IMR-90 (cell line): ENCODE data around the gene PARL. TPM values are rescaled to one million over a fixed set of nuclear protein-coding genes. Genes with fewer than 3 reads are reported as not detected.

Experiments used
- ATAC-seq: fragments of 200-7000 bp; cut with Tn5 transposase; 2 replicates; pipeline ENCODE4 v1.9.1; 2020; ENCODE audit warnings: low read depth, mild to moderate bottlenecking, moderate library complexity
- BruUV-seq: library from RNA; stranded (reverse); fragments of 400-500 nt; replicated peaks from 2 replicates; lab custom pipeline; 2021; lab: Mats Ljungman, UMichigan
- CTCF ChIA-PET: fragments of 300-600 bp; formaldehyde crosslinking; extraction: SDS; loops from one replicate; lab custom pipeline; 2021; ENCODE audit warnings: antibody characterized with exemption; lab: Yijun Ruan, JAX
- POLR2A ChIA-PET: fragments of 300-600 bp; sonication (Branson Sonifier 250); formaldehyde crosslinking; loops from one replicate; lab custom pipeline; 2022; ENCODE audit warnings: antibody characterized with exemption; ENCODE audit not compliant: unreplicated experiment; lab: Charles Lee
- DNase-seq: peaks from one replicate; pipeline ENCODE4 v3.0.0; 2013
- H2AFZ ChIP-seq: replicated peaks from 2 replicates; pipeline ENCODE3; 2013; ENCODE audit warnings: low read length, mild to moderate bottlenecking; ENCODE audit not compliant: poor library complexity
- H2AK5ac ChIP-seq: 2 replicates; pipeline ENCODE4 v1.6.1; 2013; ENCODE audit warnings: low read depth, low read length, inconsistent platforms
- H2AK9ac ChIP-seq: replicated peaks from 2 replicates; pipeline ENCODE3; 2013; ENCODE audit warnings: mild to moderate bottlenecking, low read depth, low read length, moderate library complexity; ENCODE audit not compliant: poor library complexity
- H2BK120ac ChIP-seq: 2 replicates; pipeline ENCODE4 v1.6.1; 2013; ENCODE audit warnings: low read depth, low read length, inconsistent platforms
- H2BK15ac ChIP-seq: 3 replicates; pipeline ENCODE4 v1.6.1; 2013; ENCODE audit warnings: low read depth, low read length, inconsistent platforms
- H2BK20ac ChIP-seq: 2 replicates; pipeline ENCODE4 v1.6.1; 2013; ENCODE audit warnings: low read depth, mild to moderate bottlenecking, inconsistent platforms, low read length, moderate library complexity
- H2BK5ac ChIP-seq: 2 replicates; pipeline ENCODE4 v1.6.1; 2013; ENCODE audit warnings: mild to moderate bottlenecking, low read depth, low read length, inconsistent platforms; ENCODE audit not compliant: poor library complexity, severe bottlenecking
- H3K14ac ChIP-seq: replicated peaks from 2 replicates; pipeline ENCODE4 v1.6.1; 2013; ENCODE audit warnings: low read depth, low read length, inconsistent platforms
- H3K18ac ChIP-seq: 2 replicates; pipeline ENCODE4 v1.6.1; 2013; ENCODE audit warnings: low read depth, low read length, control low read depth
- H3K23ac ChIP-seq: 2 replicates; pipeline ENCODE4 v1.6.1; 2013; ENCODE audit warnings: low read depth, low read length, inconsistent platforms
- H3K27ac ChIP-seq: 2 replicates; pipeline ENCODE4 v1.5.1; 2013; ENCODE audit warnings: mild to moderate bottlenecking, control low read depth, low read length; ENCODE audit not compliant: insufficient read depth
- H3K27me3 ChIP-seq: 2 replicates; pipeline ENCODE4 v1.6.1; 2013; ENCODE audit warnings: low read length; ENCODE audit not compliant: control insufficient read depth, insufficient read depth
- H3K36me3 ChIP-seq: 2 replicates; pipeline ENCODE4 v1.6.1; 2013; ENCODE audit warnings: low read length, mixed read lengths; ENCODE audit not compliant: control insufficient read depth, insufficient read depth
- H3K4ac ChIP-seq: 2 replicates; pipeline ENCODE4 v1.6.1; 2013; ENCODE audit warnings: low read depth, low read length, inconsistent platforms
- H3K4me1 ChIP-seq: 2 replicates; pipeline ENCODE4 v1.6.1; 2013; ENCODE audit warnings: low read length, mixed read lengths; ENCODE audit not compliant: control insufficient read depth, insufficient read depth
- H3K4me2 ChIP-seq: 2 replicates; pipeline ENCODE4 v1.6.1; 2013; ENCODE audit warnings: low read depth, mild to moderate bottlenecking, control low read depth, low read length, moderate library complexity
- H3K4me3 ChIP-seq: 2 replicates; pipeline ENCODE4 v1.5.1; 2013; ENCODE audit warnings: low read depth, mild to moderate bottlenecking, control low read depth, low read length, moderate library complexity; ENCODE audit not compliant: insufficient read depth
- H3K56ac ChIP-seq: 2 replicates; pipeline ENCODE4 v1.6.1; 2013; ENCODE audit warnings: low read length, inconsistent platforms; ENCODE audit not compliant: insufficient read depth; ENCODE audit errors: extremely low read depth
- H3K79me1 ChIP-seq, 2 experiments: 2 replicates each; pipeline ENCODE4 v1.6.1; 2013; ENCODE audit warnings: low read length in 2 of 2, inconsistent platforms in 1 of 2, low read depth in 1 of 2
- H3K9ac ChIP-seq: 2 replicates; pipeline ENCODE4 v1.6.1; 2013; ENCODE audit warnings: low read depth, low read length, control low read depth
- H3K9me1 ChIP-seq: 2 replicates; pipeline ENCODE4 v1.6.1; 2013; ENCODE audit warnings: low read length, inconsistent platforms; ENCODE audit not compliant: insufficient read depth
- H3K9me3 ChIP-seq: 2 replicates; pipeline ENCODE4 v1.6.1; 2013; ENCODE audit warnings: low read length; ENCODE audit not compliant: control insufficient read depth, insufficient read depth
- H4K20me1 ChIP-seq: 2 replicates; pipeline ENCODE4 v1.6.1; 2013; ENCODE audit warnings: low read length, inconsistent platforms; ENCODE audit not compliant: insufficient read depth
- H4K5ac ChIP-seq: 2 replicates; pipeline ENCODE4 v1.6.1; 2013; ENCODE audit warnings: mild to moderate bottlenecking, low read depth, low read length, control low read depth
- H4K8ac ChIP-seq, 2 experiments: 2 replicates each; pipeline ENCODE4 v1.6.1; 2013; ENCODE audit warnings: low read depth in 2 of 2, low read length in 2 of 2, control low read depth in 1 of 2, inconsistent platforms in 1 of 2
- H4K91ac ChIP-seq: 2 replicates; pipeline ENCODE4 v1.6.1; 2013; ENCODE audit warnings: low read depth, low read length, inconsistent platforms; ENCODE audit not compliant: insufficient read depth
- BHLHE40 ChIP-seq: fragments of 150-350 bp; IDR thresholded peaks from 2 replicates; pipeline ENCODE4 v1.6.1; 2016; ENCODE audit warnings: mild to moderate bottlenecking, low read depth, low read length
- CEBPB ChIP-seq: IDR thresholded peaks from 2 replicates; pipeline ENCODE4 v1.6.1; 2012; ENCODE audit warnings: low read depth, low read length, improper control_type of control experiment
- CHD1 ChIP-seq: IDR thresholded peaks from 2 replicates; pipeline ENCODE4 v1.6.1; 2012; ENCODE audit warnings: low read depth, low read length, improper control_type of control experiment
- CTCF ChIP-seq: conservative IDR thresholded peaks from 2 replicates; pipeline ENCODE4 v1.5.1; 2012; ENCODE audit warnings: mild to moderate bottlenecking, low read depth, low read length, improper control_type of control experiment
- ELK1 ChIP-seq: fragments of 150-350 bp; IDR thresholded peaks from 2 replicates; pipeline ENCODE4 v1.6.1; 2016; ENCODE audit warnings: low read depth, mild to moderate bottlenecking, low read length, moderate library complexity, borderline replicate concordance
- FOS ChIP-seq: fragments of 150-350 bp; IDR thresholded peaks from 2 replicates; pipeline ENCODE4 v1.6.1; 2016; ENCODE audit warnings: low read depth, low read length
- MAFK ChIP-seq: IDR thresholded peaks from 2 replicates; pipeline ENCODE4 v1.6.1; 2012; ENCODE audit warnings: low read depth, low read length, improper control_type of control experiment
- NFE2L2 ChIP-seq: fragments of 150-350 bp; IDR thresholded peaks from 2 replicates; pipeline ENCODE4 v1.6.1; 2016; ENCODE audit warnings: low read depth, mild to moderate bottlenecking, low read length
- RAD21 ChIP-seq: IDR thresholded peaks from 2 replicates; pipeline ENCODE4 v1.6.1; 2012; ENCODE audit warnings: low read length, improper control_type of control experiment
- RCOR1 ChIP-seq: IDR thresholded peaks from 2 replicates; pipeline ENCODE4 v1.6.1; 2012; ENCODE audit warnings: mild to moderate bottlenecking, low read length, improper control_type of control experiment; ENCODE audit not compliant: insufficient replicate concordance
- RFX5 ChIP-seq: IDR thresholded peaks from 2 replicates; pipeline ENCODE4 v1.8.0; 2012; ENCODE audit warnings: low read depth, mild to moderate bottlenecking, low read length, moderate library complexity
- SMC3 ChIP-seq: fragments of 150-350 bp; IDR thresholded peaks from 2 replicates; pipeline ENCODE4 v1.6.1; 2016; ENCODE audit warnings: low read depth, mild to moderate bottlenecking, antibody characterized with exemption, low read length, moderate library complexity
- USF2 ChIP-seq: fragments of 150-350 bp; IDR thresholded peaks from 2 replicates; pipeline ENCODE4 v1.6.1; 2017; ENCODE audit warnings: mild to moderate bottlenecking, antibody characterized with exemption, low read length, low read depth
- WGBS, 2 experiments: methylation state at CpG; one replicate each; pipeline versions ENCODE4 v1.1.5 to v1.1.7; 2013; ENCODE audit warnings: missing lambda C conversion rate in 2 of 2; ENCODE audit not compliant: insufficient read length in 1 of 2; ENCODE audit errors: extremely low coverage in 2 of 2; 5-methylcytosine and 5-hydroxymethylcytosine counted together
- dilution Hi-C: fragments of 300-500 bp; cut with HindIII; formaldehyde crosslinking; loops from one replicate; pipeline ENCODE4 v1.14.3; 2018; ENCODE audit warnings: low sequenced_read_pairs; ENCODE audit not compliant: unreplicated experiment
- in situ Hi-C: fragments of 300-500 bp; cut with MboI; formaldehyde crosslinking; loops from 3 replicates; pipeline ENCODE4 v1.14.3; 2019; ENCODE audit warnings: low sequenced_read_pairs, inconsistent platforms, mixed read lengths
- intact Hi-C: fragments of 100-400 bp; cut with micrococcal nuclease; formaldehyde crosslinking; loops from 2 replicates; pipeline ENCODE4 v1.10.0; 2022
- polyA plus RNA-seq, 3 experiments: library from polyadenylated mRNA; depleted of rRNA; stranded (reverse); fragments of >200 nt; gene quantifications; 2 replicates each; pipeline ENCODE4 v1.2.3, GENCODE V29; 2012; ENCODE audit warnings: low replicate concordance in 1 of 3
- total RNA-seq: library from RNA; depleted of rRNA; stranded (reverse); fragments of >200 nt; gene quantifications from 2 replicates; pipeline ENCODE4 v1.2.3, GENCODE V29; 2012

Gene PARL
- total and polyA plus RNA-seq, 2 of the 4 experiments (the other 2 are of a cell fraction) = 35.5 to 42.6 TPM

- no peak overlapping the region for H3K18ac ChIP-seq
- intact Hi-C loops (no loop called here), dilution Hi-C loops (no loop called here), in situ Hi-C loops (no loop called here)
- no TSS peak for BruUV-seq
- H3K23ac ChIP-seq = no peak overlapping the region
- H3K14ac ChIP-seq = no peak overlapping the region
- no peaks in the 10 kb centered on the region for H3K36me3 ChIP-seq
- CTCF ChIA-PET = no interaction called here
- POLR2A ChIA-PET = interaction anchor here (1.0 kb wide), 1 partner anchor 268 kb away, joined by 3 read pairs; no protein-coding TSS in a partner anchor
- no peak for TF ChIP-seq RCOR1
- TF ChIP-seq BHLHE40 = no peak
- TF ChIP-seq MAFK = no peak
- TF ChIP-seq RAD21 = no peak
- no peak for TF ChIP-seq CEBPB
- TF ChIP-seq USF2 = no peak
- TF ChIP-seq NFE2L2 = no peak
- TF ChIP-seq SMC3 = no peak
- no peak for TF ChIP-seq CTCF
- TF ChIP-seq CHD1 = no peak
- TF ChIP-seq RFX5 = no peak
- TF ChIP-seq FOS = no peak
- no peak for TF ChIP-seq ELK1
- H3K56ac ChIP-seq = no peak overlapping the region
- no peak overlapping the region for H2AK5ac ChIP-seq
- H3K9ac ChIP-seq = no peak overlapping the region
- H2BK5ac ChIP-seq = no peak overlapping the region
- H3K9me1 ChIP-seq = no peaks in the 10 kb centered on the region
- no peak overlapping the region for H2AK9ac ChIP-seq
- 73% methylated on average over 5 of the region's 10 CpGs; no CpG with 5 or more reads in 1 of the 2 experiments for WGBS, 2 experiments
- H2BK20ac ChIP-seq = no peak overlapping the region
- DNase-seq (no peak), ATAC-seq (no peak)
- H4K8ac ChIP-seq = no peak overlapping the region
- no peaks in the 10 kb centered on the region for H3K79me1 ChIP-seq
- peaks cover 15% of the 10 kb centered on the region for H3K27me3 ChIP-seq
- no peaks in the 10 kb centered on the region for H4K20me1 ChIP-seq
- H3K4me3 ChIP-seq = no peak overlapping the region
- no peak overlapping the region for H3K27ac ChIP-seq
- H4K5ac ChIP-seq = no peak overlapping the region
- H3K4me1 ChIP-seq = no peaks in the 10 kb centered on the region
- H2BK120ac ChIP-seq = no peak overlapping the region
- no peak overlapping the region for H4K91ac ChIP-seq
- H3K9me3 ChIP-seq = no peaks in the 10 kb centered on the region
- no peak overlapping the region for H2BK15ac ChIP-seq
- H3K4me2 ChIP-seq = no peak overlapping the region
- peak overlapping the region; percentile 28 for H2AFZ ChIP-seq
- H3K4ac ChIP-seq = no peak overlapping the region
These were observed 28.4 kb upstream of the PARL start for GRCh38 chr3:183912895-183913579.
